Fibroblast of lung (primary cell): ENCODE measurements around the gene EXOSC3. TPM values are rescaled to one million over a fixed set of nuclear protein-coding genes. Genes with fewer than 3 reads are reported as not detected.

Experiments
- DNase-seq, 2 donors: peaks; one replicate each; pipeline versions ENCODE4 v3.0.0 to v3.0.0-alpha.2; 2010; ENCODE audit warnings: low read depth in 2 of 2
- H2AFZ ChIP-seq: 2 replicates; pipeline ENCODE4 v1.5.1; 2012; ENCODE audit warnings: low read length, control low read depth, inconsistent platforms
- H3K27ac ChIP-seq: 2 replicates; pipeline ENCODE4 v1.5.1; 2011; ENCODE audit warnings: low read length, control low read depth; ENCODE audit not compliant: insufficient read depth
- H3K27me3 ChIP-seq: 2 replicates; pipeline ENCODE4 v1.5.1; 2011; ENCODE audit warnings: mild to moderate bottlenecking, low read length; ENCODE audit not compliant: control insufficient read depth, insufficient read depth
- H3K36me3 ChIP-seq: 2 replicates; pipeline ENCODE4 v1.5.1; 2011; ENCODE audit warnings: low read length; ENCODE audit not compliant: control insufficient read depth, insufficient read depth
- H3K4me1 ChIP-seq: 2 replicates; pipeline ENCODE4 v1.5.1; 2011; ENCODE audit warnings: low read length; ENCODE audit not compliant: control insufficient read depth, insufficient read depth; ENCODE audit errors: extremely low read depth
- H3K4me2 ChIP-seq: 2 replicates; pipeline ENCODE4 v1.5.1; 2011; ENCODE audit warnings: low read length, control low read depth; ENCODE audit not compliant: insufficient read depth; ENCODE audit errors: extremely low read depth
- H3K4me3 ChIP-seq, 4 experiments: fragments of 200-600 bp in 1 of 4; sonication (generic) in 1 of 4; replicated peaks in 1 of 4; 2 replicates each; pipeline ENCODE4 v1.5.1; 2011 to 2016; ENCODE audit warnings: low read length in 4 of 4, low read depth in 3 of 4, mild to moderate bottlenecking in 3 of 4, control low read depth in 2 of 4, inconsistent platforms in 1 of 4, mixed read lengths in 1 of 4; ENCODE audit not compliant: insufficient read depth in 1 of 4; ENCODE audit errors: control extremely low read depth in 1 of 4
- H3K79me2 ChIP-seq: 2 replicates; pipeline ENCODE4 v1.5.1; 2012; ENCODE audit warnings: mild to moderate bottlenecking, low read length, inconsistent platforms; ENCODE audit not compliant: control insufficient read depth, insufficient read depth
- H3K9ac ChIP-seq: 2 replicates; pipeline ENCODE4 v1.5.1; 2011; ENCODE audit warnings: mild to moderate bottlenecking, low read length, control low read depth; ENCODE audit not compliant: insufficient read depth
- H3K9me3 ChIP-seq: 2 replicates; pipeline ENCODE4 v1.5.1; 2012; ENCODE audit warnings: low read depth, low read length; ENCODE audit not compliant: control insufficient read depth, insufficient read depth
- H4K20me1 ChIP-seq: 2 replicates; pipeline ENCODE4 v1.5.1; 2011; ENCODE audit warnings: low read length; ENCODE audit not compliant: control insufficient read depth, insufficient read depth; ENCODE audit errors: extremely low read depth
- EZH2 ChIP-seq: IDR thresholded peaks from 2 replicates; pipeline ENCODE4 v1.5.1; 2012; ENCODE audit warnings: low read length, control low read depth, mild to moderate bottlenecking; ENCODE audit errors: missing control alignments
- polyA plus RNA-seq, 2 donors: library from polyadenylated mRNA; depleted of rRNA in 1 of 2; stranded (reverse) in 1 of 2; unstranded in 1 of 2; fragments of >200 nt; gene quantifications; 2 replicates each; pipeline ENCODE4 v1.2.1, GENCODE V29; 2011 to 2012; ENCODE audit warnings: missing spikeins in 1 of 2
- total RNA-seq: library from RNA; depleted of rRNA; stranded (reverse); fragments of >200 nt; gene quantifications from 2 replicates; pipeline ENCODE4 v1.2.1, GENCODE V29; 2014
- TF ChIP-seq, protein P1 (sequence below), 2 donors: IDR thresholded peaks in 1 of 2; conservative IDR thresholded peaks in 1 of 2; 1 replicate in 1 of 2; 2 replicates in 1 of 2; pipeline ENCODE4 v1.5.1; 2011 to 2012; ENCODE audit warnings: low read length in 2 of 2, control low read depth in 1 of 2, inconsistent platforms in 1 of 2, low read depth in 1 of 2, mild to moderate bottlenecking in 1 of 2

EXOSC3 gene
- total and polyA plus RNA-seq, 2 donors (not counting 1 experiment from before 2014, with no cell fraction given): 19.0 to 34.0 TPM

GRCh38 chr9:37745970-37746369 is 38.9 kb downstream of the EXOSC3 start:
- H3K27me3 ChIP-seq: peaks cover 2% of the 10 kb centered on the region
- TF ChIP-seq, protein P1, sequence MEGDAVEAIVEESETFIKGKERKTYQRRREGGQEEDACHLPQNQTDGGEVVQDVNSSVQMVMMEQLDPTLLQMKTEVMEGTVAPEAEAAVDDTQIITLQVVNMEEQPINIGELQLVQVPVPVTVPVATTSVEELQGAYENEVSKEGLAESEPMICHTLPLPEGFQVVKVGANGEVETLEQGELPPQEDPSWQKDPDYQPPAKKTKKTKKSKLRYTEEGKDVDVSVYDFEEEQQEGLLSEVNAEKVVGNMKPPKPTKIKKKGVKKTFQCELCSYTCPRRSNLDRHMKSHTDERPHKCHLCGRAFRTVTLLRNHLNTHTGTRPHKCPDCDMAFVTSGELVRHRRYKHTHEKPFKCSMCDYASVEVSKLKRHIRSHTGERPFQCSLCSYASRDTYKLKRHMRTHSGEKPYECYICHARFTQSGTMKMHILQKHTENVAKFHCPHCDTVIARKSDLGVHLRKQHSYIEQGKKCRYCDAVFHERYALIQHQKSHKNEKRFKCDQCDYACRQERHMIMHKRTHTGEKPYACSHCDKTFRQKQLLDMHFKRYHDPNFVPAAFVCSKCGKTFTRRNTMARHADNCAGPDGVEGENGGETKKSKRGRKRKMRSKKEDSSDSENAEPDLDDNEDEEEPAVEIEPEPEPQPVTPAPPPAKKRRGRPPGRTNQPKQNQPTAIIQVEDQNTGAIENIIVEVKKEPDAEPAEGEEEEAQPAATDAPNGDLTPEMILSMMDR (conservative IDR thresholded peaks at IDR 0.05 in 1 of 2, IDR thresholded peaks at IDR 0.05 in 1 of 2; ENCODE audit: low read depth in 1 of 2, low read length in 2 of 2): no peak
- no peak for TF ChIP-seq EZH2
- no peaks in the 10 kb centered on the region for H3K9me3 ChIP-seq
- H3K4me1 ChIP-seq: no peaks in the 10 kb centered on the region
- H3K9ac ChIP-seq: no peak overlapping the region
- no peaks in the 10 kb centered on the region for H3K79me2 ChIP-seq
- no peak for DNase-seq
- H3K4me3 ChIP-seq: no peak overlapping the region
- no peak overlapping the region for H3K27ac ChIP-seq
- no peak overlapping the region for H2AFZ ChIP-seq
- no peak overlapping the region for H3K4me2 ChIP-seq
- H4K20me1 ChIP-seq: no peaks in the 10 kb centered on the region
- no peaks in the 10 kb centered on the region for H3K36me3 ChIP-seq

GRCh38 chr9:37740631-37741328 is 44.1 kb downstream of the EXOSC3 start:
- Histone ChIP-seq H3K79me2 (no peaks in the 10 kb centered on the region), H3K4me2 (no peak overlapping the region), H4K20me1 (no peaks in the 10 kb centered on the region), H3K4me1 (no peaks in the 10 kb centered on the region), H3K27ac (no peak overlapping the region), H3K9ac (no peak overlapping the region), H3K27me3 (peaks cover 11% of the 10 kb centered on the region), H3K36me3 (no peaks in the 10 kb centered on the region), H3K9me3 (no peaks in the 10 kb centered on the region), H2AFZ (no peak overlapping the region), H3K4me3 (no peak overlapping the region)
- TF ChIP-seq EZH2: no peak
- TF ChIP-seq, protein P1 (conservative IDR thresholded peaks at IDR 0.05 in 1 of 2, IDR thresholded peaks at IDR 0.05 in 1 of 2; ENCODE audit: low read depth in 1 of 2, low read length in 2 of 2): no peak
- no peak for DNase-seq

DNA sequence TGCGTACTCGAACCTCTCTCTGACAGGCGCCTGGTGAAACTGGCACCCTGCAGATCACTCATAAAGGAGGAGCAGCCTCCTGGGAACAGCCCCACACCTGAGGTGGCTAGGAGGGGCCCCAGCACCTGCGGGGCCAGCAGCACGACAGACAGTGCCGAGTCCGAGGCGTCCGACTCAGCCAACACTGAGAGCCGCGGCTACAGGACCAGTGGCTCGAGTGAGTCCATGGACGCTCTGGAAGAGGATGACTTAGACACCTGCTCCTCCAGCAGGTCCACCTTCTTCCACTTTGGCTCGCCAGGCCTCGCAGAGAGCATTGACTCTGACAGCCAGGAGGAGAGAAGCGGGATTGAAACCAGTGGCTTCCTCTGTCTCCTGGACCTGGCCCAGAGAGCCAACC is 44.7 kb downstream of the EXOSC3 start:
- Histone ChIP-seq H3K9me3 (no peaks in the 10 kb centered on the region), H3K4me1 (no peaks in the 10 kb centered on the region), H3K79me2 (no peaks in the 10 kb centered on the region), H3K9ac (no peak overlapping the region), H4K20me1 (no peaks in the 10 kb centered on the region), H3K27ac (no peak overlapping the region), H3K4me2 (no peak overlapping the region), H3K4me3 (no peak overlapping the region), H3K36me3 (no peaks in the 10 kb centered on the region), H3K27me3 (peaks cover 9% of the 10 kb centered on the region), H2AFZ (no peak overlapping the region)
- DNase-seq: no peak
- no peak for TF ChIP-seq EZH2
- TF ChIP-seq, protein P1 (conservative IDR thresholded peaks at IDR 0.05 in 1 of 2, IDR thresholded peaks at IDR 0.05 in 1 of 2; ENCODE audit: low read depth in 1 of 2, low read length in 2 of 2): no peak
